Osteocyte (in vitro differentiated cells): ENCODE data around the gene CLDN19. TPM values are rescaled to one million over a fixed set of nuclear protein-coding genes. Genes with fewer than 3 reads are reported as not detected.

Experiments
- DNase-seq: peaks from one replicate; pipeline ENCODE4 v3.0.0; 2021; ENCODE audit warnings: mixed read lengths; ENCODE audit not compliant: unreplicated experiment; ENCODE audit errors: extremely low spot score
- H3K27ac Mint-ChIP-seq: one replicate; pipeline ENCODE4 v1.8.0; 2021; ENCODE audit warnings: mild to moderate bottlenecking, mixed read lengths; ENCODE audit not compliant: unreplicated experiment
- H3K27me3 Mint-ChIP-seq: one replicate; pipeline ENCODE4 v1.8.0; 2021; ENCODE audit warnings: mixed read lengths; ENCODE audit not compliant: unreplicated experiment
- H3K36me3 Mint-ChIP-seq: one replicate; pipeline ENCODE4 v1.8.0; 2021; ENCODE audit warnings: mixed read lengths; ENCODE audit not compliant: unreplicated experiment
- H3K4me1 Mint-ChIP-seq: one replicate; pipeline ENCODE4 v1.8.0; 2021; ENCODE audit warnings: mixed read lengths; ENCODE audit not compliant: unreplicated experiment
- H3K4me3 Mint-ChIP-seq: one replicate; pipeline ENCODE4 v1.8.0; 2021; ENCODE audit warnings: mild to moderate bottlenecking, moderate library complexity, mixed read lengths; ENCODE audit not compliant: unreplicated experiment
- H3K9me3 Mint-ChIP-seq: one replicate; pipeline ENCODE4 v1.8.0; 2021; ENCODE audit warnings: mixed read lengths; ENCODE audit not compliant: unreplicated experiment
- total RNA-seq: library from RNA; stranded (reverse); gene quantifications from 2 replicates; pipeline ENCODE4 v1.2.1, GENCODE V29; 2021
- TF ChIP-seq, protein P1 (sequence below): fragments of 200-600 bp; sonication (generic); IDR thresholded peaks from 2 replicates; pipeline ENCODE4 v1.5.0; 2021; ENCODE audit warnings: antibody characterized with exemption, mild to moderate bottlenecking, moderate library complexity

The CLDN19 gene
- total RNA-seq, 1 donor from 2014 or later = not detected

DNA sequence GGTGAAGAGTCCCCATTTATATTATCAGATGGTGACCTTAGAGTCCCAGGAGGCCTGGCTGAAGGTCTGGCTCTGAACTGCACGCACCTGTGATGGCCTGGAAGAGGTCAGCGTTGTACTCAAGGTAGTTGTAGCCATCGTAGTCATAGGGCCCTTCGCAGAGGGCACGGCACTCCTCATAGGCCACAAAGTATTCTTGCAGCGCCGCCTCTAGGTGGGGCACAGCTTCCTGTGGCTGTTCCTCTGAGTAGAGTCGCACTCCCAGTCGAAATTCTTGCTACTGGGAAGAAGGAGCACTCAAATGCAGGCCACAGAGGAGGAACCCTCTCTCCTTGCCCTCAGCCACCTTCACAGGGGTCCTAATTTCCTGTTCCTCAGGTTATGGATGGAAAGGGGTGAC, 19.1 kb upstream of the CLDN19 start:
- Mint-ChIP-seq H3K27ac (no peak overlapping the region), H3K4me1 (peaks cover 11% of the 10 kb centered on the region), H3K27me3 (no peaks in the 10 kb centered on the region), H3K36me3 (peaks cover 40% of the 10 kb centered on the region), H3K4me3 (no peak overlapping the region), H3K9me3 (no peaks in the 10 kb centered on the region)
- no peak for DNase-seq
- TF ChIP-seq, protein P1, sequence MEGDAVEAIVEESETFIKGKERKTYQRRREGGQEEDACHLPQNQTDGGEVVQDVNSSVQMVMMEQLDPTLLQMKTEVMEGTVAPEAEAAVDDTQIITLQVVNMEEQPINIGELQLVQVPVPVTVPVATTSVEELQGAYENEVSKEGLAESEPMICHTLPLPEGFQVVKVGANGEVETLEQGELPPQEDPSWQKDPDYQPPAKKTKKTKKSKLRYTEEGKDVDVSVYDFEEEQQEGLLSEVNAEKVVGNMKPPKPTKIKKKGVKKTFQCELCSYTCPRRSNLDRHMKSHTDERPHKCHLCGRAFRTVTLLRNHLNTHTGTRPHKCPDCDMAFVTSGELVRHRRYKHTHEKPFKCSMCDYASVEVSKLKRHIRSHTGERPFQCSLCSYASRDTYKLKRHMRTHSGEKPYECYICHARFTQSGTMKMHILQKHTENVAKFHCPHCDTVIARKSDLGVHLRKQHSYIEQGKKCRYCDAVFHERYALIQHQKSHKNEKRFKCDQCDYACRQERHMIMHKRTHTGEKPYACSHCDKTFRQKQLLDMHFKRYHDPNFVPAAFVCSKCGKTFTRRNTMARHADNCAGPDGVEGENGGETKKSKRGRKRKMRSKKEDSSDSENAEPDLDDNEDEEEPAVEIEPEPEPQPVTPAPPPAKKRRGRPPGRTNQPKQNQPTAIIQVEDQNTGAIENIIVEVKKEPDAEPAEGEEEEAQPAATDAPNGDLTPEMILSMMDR = no peak

DNA sequence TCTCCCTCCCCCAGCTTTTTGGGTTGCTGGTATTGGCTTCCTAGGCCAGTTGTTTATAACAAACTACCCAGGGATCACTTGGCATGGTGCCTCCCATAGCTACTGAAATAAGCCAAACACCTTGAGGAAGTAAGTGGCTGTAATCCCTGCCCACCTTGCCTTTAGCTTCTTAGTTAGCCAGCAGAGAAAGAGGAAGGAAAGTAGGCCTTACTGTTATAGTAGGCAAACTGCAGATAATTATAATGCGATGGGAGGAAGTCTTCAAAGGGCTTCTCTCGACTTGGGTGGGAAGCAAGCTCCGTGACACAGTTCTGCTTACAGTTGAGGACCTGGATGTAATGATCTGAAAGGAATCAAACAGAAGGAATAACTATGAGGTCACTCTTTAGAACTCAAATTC, 18.6 kb upstream of the CLDN19 start:
- Mint-ChIP-seq H3K36me3 (peaks cover 45% of the 10 kb centered on the region), H3K4me3 (no peak overlapping the region), H3K27ac (no peak overlapping the region), H3K4me1 (peaks cover 11% of the 10 kb centered on the region), H3K9me3 (no peaks in the 10 kb centered on the region), H3K27me3 (no peaks in the 10 kb centered on the region)
- TF ChIP-seq, protein P1 = no peak
- no peak for DNase-seq

DNA sequence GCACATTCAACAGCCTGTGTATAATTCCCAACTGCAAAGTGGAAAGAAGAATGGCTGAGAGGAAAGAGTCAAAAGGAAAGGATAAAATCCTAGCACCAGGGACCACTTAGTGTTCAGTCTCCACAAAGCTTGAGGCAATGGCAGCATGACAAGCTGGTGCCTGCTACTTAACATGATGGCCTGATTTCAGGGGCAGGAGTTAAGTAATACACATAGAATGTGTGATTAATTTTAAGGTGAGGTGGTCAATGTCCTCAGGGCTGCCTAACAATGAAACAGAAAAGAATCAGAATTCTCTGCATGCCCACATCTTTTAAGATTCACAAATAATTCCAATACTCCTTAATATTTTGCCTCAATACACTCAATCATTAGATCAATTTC, 17.8 kb upstream of the CLDN19 start:
- peaks cover 47% of the 10 kb centered on the region for H3K36me3 Mint-ChIP-seq
- H3K4me3 Mint-ChIP-seq = no peak overlapping the region
- no peaks in the 10 kb centered on the region for H3K9me3 Mint-ChIP-seq
- no peak for DNase-seq
- no peaks in the 10 kb centered on the region for H3K27me3 Mint-ChIP-seq
- H3K27ac Mint-ChIP-seq = peak overlapping the region; percentile 50
- H3K4me1 Mint-ChIP-seq = peaks cover 10% of the 10 kb centered on the region
- TF ChIP-seq, protein P1 = no peak

DNA sequence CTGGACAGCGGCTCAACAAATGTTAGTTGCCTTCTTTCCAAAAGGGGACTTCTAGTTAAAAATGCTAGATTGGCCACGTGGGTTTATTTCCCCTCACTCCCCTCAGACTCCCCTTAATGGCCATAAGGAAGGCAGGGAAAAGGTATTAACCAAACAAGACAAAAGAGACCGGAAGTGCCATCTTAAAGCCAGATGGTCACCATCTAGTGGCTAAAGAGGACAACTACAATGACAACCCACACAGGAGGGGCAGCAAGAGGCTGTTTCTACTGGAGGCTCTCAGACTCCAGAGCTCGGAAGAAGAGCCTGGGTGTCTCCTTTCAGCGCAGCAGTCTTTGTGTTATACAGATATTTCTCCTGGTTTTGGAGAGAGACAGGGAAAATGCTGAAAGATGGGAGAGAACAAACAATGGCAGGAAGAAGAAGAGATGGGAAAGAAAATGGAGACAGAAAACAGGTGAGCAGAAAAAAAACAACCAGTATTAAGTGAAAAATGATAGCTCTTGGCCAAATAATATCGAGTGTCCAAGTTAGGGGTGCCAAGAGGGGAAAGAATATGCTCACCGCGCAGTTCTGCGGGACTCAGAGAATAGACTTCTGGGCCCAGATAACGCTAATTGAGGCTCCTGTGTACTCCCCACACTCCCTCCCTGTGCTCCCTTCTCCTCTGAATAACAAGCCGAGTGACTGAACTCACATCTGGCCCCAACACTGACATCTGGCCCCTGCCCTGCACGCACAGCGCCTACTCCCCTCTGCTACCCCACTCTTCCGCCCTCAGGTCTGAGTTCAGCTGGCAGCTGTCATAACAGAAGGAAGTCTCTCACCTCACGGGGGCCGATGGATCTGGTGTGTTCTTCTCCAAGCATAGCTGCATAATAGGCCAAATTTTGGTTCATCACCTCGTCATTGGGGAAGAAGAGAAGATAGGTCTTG, 17.2 kb upstream of the CLDN19 start:
- H3K36me3 Mint-ChIP-seq = peaks cover 54% of the 10 kb centered on the region
- no peak overlapping the region for H3K4me3 Mint-ChIP-seq
- H3K27me3 Mint-ChIP-seq = no peaks in the 10 kb centered on the region
- TF ChIP-seq, protein P1 = peak; percentile 74
- H3K9me3 Mint-ChIP-seq = no peaks in the 10 kb centered on the region
- H3K4me1 Mint-ChIP-seq = peaks cover 10% of the 10 kb centered on the region
- H3K27ac Mint-ChIP-seq = peak overlapping the region; percentile 81
- DNase-seq = no peak

DNA sequence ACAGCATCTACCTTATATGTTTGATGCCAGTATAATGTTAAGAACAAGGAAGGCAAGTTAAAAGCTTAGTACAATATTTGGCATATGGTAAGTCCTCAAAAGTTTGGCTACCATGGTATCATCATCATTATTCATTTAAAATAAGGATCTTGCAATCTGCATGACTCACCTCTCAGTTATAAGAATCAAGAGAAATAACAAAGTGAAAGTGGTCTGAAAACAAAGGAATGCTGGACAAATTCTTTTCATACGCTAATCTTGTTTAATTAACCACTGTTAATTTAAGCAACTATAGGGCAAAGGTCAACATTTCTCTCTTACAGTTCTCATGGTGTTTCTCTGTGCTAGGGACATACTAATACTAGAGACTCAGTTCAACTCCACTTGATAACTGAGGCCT, 13.0 kb upstream of the CLDN19 start:
- Mint-ChIP-seq H3K4me1 (peaks cover 10% of the 10 kb centered on the region), H3K27ac (no peak overlapping the region), H3K4me3 (no peak overlapping the region), H3K27me3 (no peaks in the 10 kb centered on the region), H3K36me3 (peaks cover 69% of the 10 kb centered on the region), H3K9me3 (no peaks in the 10 kb centered on the region)
- TF ChIP-seq, protein P1 = no peak
- DNase-seq = no peak
